ENCODE measurements around the gene VARS2. TPM values are rescaled to one million over a fixed set of nuclear protein-coding genes. Genes with fewer than 3 reads are reported as not detected.
"Not testable (repeated sequence)": the region's sequence is repeated elsewhere in the genome, so short reads cannot be mapped to it uniquely, and the experiment has no call there.

VARS2 gene
- total and polyA plus RNA-seq, 9 of the 15 experiments (the other 6 are each of a cell fraction or from before 2014, with no cell fraction given): 1.6 to 53.6 (median 29.9) TPM

DNA sequence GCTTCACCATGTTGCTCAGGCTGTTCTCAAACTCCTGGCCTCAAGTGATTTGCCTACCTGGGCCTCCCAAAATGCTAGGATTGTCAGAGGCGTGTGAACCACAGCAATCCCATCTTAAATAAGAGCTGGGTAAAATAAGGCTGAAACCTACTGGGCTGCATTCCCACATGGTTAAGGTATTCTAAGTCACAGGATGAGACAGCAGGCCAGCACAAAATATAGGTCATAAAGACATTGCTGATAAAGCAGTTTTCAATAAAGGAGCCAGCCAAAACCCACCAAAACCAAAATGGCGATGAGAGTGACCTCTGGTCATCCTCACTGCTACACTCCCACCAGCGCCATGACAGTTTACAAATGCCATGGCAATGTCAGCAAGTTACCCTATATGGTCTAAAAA lies 40.2 kb upstream of the VARS2 start (continued):
- TF ChIP-seq, protein P1, sequence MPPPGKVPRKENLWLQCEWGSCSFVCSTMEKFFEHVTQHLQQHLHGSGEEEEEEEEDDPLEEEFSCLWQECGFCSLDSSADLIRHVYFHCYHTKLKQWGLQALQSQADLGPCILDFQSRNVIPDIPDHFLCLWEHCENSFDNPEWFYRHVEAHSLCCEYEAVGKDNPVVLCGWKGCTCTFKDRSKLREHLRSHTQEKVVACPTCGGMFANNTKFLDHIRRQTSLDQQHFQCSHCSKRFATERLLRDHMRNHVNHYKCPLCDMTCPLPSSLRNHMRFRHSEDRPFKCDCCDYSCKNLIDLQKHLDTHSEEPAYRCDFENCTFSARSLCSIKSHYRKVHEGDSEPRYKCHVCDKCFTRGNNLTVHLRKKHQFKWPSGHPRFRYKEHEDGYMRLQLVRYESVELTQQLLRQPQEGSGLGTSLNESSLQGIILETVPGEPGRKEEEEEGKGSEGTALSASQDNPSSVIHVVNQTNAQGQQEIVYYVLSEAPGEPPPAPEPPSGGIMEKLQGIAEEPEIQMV (tag; conservative IDR thresholded peaks at IDR 0.05; ENCODE audit: low read depth): peak; percentile 57; the same call in 1 of the 2 replicates
- 0 out of 2 replicates have a peak, but pooled peaks have one; percentile 5 for TF ChIP-seq TEAD2 (tag; IDR thresholded peaks at IDR 0.05)
- peak; percentile 98 for TF ChIP-seq ZNF592 (IDR thresholded peaks at IDR 0.05)
- not testable (repeated sequence) for TF ChIP-seq ID3, NR2C2, NR4A1 (CRISPR knock-in tag; IDR thresholded peaks at IDR 0.05)
- TF ChIP-seq ID3 (tag; IDR thresholded peaks at IDR 0.05): peak; percentile 91
- 0 out of 2 replicates have a peak, but pooled peaks have one; percentile 6 for TF ChIP-seq CEBPB (tag; IDR thresholded peaks at IDR 0.05)
- TF ChIP-seq NR2C2 (tag; IDR thresholded peaks at IDR 0.05): peak; percentile 46; the same call in 1 of the 2 replicates
- 0 out of 2 replicates have a peak, but pooled peaks have one; percentile 56 for TF ChIP-seq CHCHD3 (CRISPR knock-in tag; IDR thresholded peaks at IDR 0.05)
- peak; percentile 44 for TF ChIP-seq RFX1 (IDR thresholded peaks at IDR 0.05)
- 0 out of 2 replicates have a peak, but pooled peaks have one; percentile 11 for TF ChIP-seq IRF9 (tag; IDR thresholded peaks at IDR 0.05)
- TF ChIP-seq, protein P2, sequence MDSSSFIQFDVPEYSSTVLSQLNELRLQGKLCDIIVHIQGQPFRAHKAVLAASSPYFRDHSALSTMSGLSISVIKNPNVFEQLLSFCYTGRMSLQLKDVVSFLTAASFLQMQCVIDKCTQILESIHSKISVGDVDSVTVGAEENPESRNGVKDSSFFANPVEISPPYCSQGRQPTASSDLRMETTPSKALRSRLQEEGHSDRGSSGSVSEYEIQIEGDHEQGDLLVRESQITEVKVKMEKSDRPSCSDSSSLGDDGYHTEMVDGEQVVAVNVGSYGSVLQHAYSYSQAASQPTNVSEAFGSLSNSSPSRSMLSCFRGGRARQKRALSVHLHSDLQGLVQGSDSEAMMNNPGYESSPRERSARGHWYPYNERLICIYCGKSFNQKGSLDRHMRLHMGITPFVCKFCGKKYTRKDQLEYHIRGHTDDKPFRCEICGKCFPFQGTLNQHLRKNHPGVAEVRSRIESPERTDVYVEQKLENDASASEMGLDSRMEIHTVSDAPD (CRISPR knock-in tag; IDR thresholded peaks at IDR 0.05): 0 out of 2 replicates have a peak, but pooled peaks have one; percentile 58
- peak; percentile 65; the same call in 1 of the 2 replicates for TF ChIP-seq HSF4 (CRISPR knock-in tag; IDR thresholded peaks at IDR 0.05; ENCODE audit: borderline replicate concordance)
- peak; percentile 79; the same call in 1 of the 2 replicates for TF ChIP-seq PTRF (tag; IDR thresholded peaks at IDR 0.05)
- TF ChIP-seq MAFK (IDR thresholded peaks at IDR 0.05; ENCODE audit: low read length): peak; percentile 73
- peak in 2 of 3 experiments; percentile 33 to 69 for TF ChIP-seq YY1 (IDR thresholded peaks at IDR 0.05; ENCODE audit: borderline replicate concordance in 1 of 3, control insufficient read depth in 1 of 3, extremely low read depth in 1 of 3, insufficient read depth in 3 of 3, insufficient read length in 1 of 3, insufficient replicate concordance in 2 of 3, low read depth in 1 of 3, low read length in 2 of 3)
- peak; percentile 98 for TF ChIP-seq NR4A1 (tag; IDR thresholded peaks at IDR 0.05)
- peak; percentile 54; the same call in 1 of the 2 replicates for TF ChIP-seq ZNF583 (CRISPR knock-in tag; IDR thresholded peaks at IDR 0.05)

Measured in K562 (cell line).